ENCODE data around the gene DOK3.

DOK3 gene

DNA sequence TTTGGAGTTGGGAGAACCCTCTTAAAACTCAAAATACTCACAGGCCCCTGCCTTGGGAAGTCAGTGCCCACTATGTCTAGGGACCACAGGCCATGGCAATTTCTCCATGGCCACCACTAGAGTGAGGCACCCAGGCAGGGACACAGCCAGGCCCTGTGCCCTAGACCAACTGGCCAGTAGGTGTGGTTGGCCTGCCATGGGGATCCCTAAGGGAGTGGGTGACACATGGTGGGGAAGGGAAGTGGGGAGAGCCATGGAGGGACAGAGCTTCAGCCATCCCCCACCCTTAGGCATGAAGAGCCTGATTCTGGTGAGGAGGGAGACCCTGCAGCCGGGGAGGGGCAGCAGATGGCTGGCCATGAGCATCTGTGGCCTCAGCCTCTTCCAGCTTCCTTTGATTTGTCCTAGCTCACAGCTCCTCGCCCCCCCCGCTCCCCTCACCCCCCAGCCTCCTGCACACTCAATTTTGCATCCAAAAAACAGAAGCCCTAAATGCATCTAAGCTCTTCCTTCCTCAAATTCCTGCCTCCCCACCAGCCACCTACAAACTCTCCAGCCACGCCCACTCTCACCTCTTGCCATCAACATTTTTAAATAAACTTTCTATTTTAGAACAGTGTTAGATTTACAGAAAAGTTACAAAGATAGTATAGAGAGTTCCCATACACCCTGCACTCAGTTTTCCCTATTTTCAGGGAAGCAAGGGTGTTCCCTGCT, 34.6 kb downstream of the DOK3 start:
- Histone ChIP-seq H3F3A (ENCODE audit: insufficient read depth) (no peaks in the 10 kb centered on the region; the same call in 1 of the 2 replicates), H3K9ac (ENCODE audit: low read length) (no peak overlapping the region), H3K9me2 (replicated peaks; ENCODE audit: insufficient read depth, low read length) (no peaks in the 10 kb centered on the region), H3K79me2 (ENCODE audit: insufficient read depth, low read length) (peaks cover 13% of the 10 kb centered on the region), H3K9me3 (ENCODE audit: insufficient read depth, low read length) (no peaks in the 10 kb centered on the region), H4K20me1 (ENCODE audit: low read depth, low read length) (no peaks in the 10 kb centered on the region), H3K36me3 (ENCODE audit: low read length) (no peaks in the 10 kb centered on the region), H2AFZ (ENCODE audit: low read depth, low read length, severe bottlenecking) (no peak overlapping the region), H3K4me3 (ENCODE audit: insufficient read depth, low read length, poor library complexity, severe bottlenecking) (no peak overlapping the region), H3K27me3 (ENCODE audit: low read length) (no peaks in the 10 kb centered on the region), H3K27ac (ENCODE audit: low read depth, low read length) (no peak overlapping the region), H3K4me2 (ENCODE audit: low read depth, low read length, poor library complexity, severe bottlenecking) (no peak overlapping the region)
- no peak for TF ChIP-seq EZH2phosphoT487 (conservative IDR thresholded peaks at IDR 0.05; ENCODE audit: low read length)
- TF ChIP-seq, protein P1, sequence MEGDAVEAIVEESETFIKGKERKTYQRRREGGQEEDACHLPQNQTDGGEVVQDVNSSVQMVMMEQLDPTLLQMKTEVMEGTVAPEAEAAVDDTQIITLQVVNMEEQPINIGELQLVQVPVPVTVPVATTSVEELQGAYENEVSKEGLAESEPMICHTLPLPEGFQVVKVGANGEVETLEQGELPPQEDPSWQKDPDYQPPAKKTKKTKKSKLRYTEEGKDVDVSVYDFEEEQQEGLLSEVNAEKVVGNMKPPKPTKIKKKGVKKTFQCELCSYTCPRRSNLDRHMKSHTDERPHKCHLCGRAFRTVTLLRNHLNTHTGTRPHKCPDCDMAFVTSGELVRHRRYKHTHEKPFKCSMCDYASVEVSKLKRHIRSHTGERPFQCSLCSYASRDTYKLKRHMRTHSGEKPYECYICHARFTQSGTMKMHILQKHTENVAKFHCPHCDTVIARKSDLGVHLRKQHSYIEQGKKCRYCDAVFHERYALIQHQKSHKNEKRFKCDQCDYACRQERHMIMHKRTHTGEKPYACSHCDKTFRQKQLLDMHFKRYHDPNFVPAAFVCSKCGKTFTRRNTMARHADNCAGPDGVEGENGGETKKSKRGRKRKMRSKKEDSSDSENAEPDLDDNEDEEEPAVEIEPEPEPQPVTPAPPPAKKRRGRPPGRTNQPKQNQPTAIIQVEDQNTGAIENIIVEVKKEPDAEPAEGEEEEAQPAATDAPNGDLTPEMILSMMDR (IDR thresholded peaks at IDR 0.05; ENCODE audit: insufficient read depth, low read length, poor library complexity, severe bottlenecking): no peak

DNA sequence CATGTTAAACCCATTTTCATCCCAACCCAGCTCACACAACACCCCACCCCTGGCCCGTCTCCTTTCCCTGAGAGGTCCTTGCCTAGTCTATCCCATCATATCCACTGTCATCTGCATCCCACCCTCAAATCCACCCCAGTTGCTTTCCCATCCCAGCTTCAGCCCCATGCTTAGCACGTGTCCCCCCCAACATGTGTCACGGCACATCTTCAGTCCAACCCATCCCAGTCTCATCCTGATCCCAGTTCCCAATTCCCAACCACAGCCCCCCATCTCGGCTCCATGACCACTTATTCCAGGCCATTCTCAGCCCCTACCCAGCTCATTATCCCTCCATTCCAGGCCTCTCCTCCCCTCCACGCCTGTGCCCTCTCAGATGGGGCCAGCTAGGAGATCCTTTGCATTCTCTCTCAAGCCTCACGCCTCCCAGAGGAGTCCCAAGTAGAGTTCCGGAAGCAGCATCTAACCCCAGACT, 35.6 kb downstream of the DOK3 start:
- no peak for TF ChIP-seq EZH2phosphoT487 (conservative IDR thresholded peaks at IDR 0.05; ENCODE audit: low read length)
- TF ChIP-seq, protein P1 (IDR thresholded peaks at IDR 0.05; ENCODE audit: insufficient read depth, low read length, poor library complexity, severe bottlenecking): no peak
- Histone ChIP-seq H3K27ac (ENCODE audit: low read depth, low read length) (no peak overlapping the region), H3K4me3 (ENCODE audit: insufficient read depth, low read length, poor library complexity, severe bottlenecking) (no peak overlapping the region), H4K20me1 (ENCODE audit: low read depth, low read length) (no peaks in the 10 kb centered on the region), H3K9me3 (ENCODE audit: insufficient read depth, low read length) (no peaks in the 10 kb centered on the region), H3F3A (ENCODE audit: insufficient read depth) (no peaks in the 10 kb centered on the region; the same call in 1 of the 2 replicates), H3K9me2 (replicated peaks; ENCODE audit: insufficient read depth, low read length) (no peaks in the 10 kb centered on the region), H3K4me2 (ENCODE audit: low read depth, low read length, poor library complexity, severe bottlenecking) (no peak overlapping the region), H2AFZ (ENCODE audit: low read depth, low read length, severe bottlenecking) (no peak overlapping the region), H3K36me3 (ENCODE audit: low read length) (no peaks in the 10 kb centered on the region), H3K79me2 (ENCODE audit: insufficient read depth, low read length) (peaks cover 13% of the 10 kb centered on the region), H3K9ac (ENCODE audit: low read length) (no peak overlapping the region), H3K27me3 (ENCODE audit: low read length) (no peaks in the 10 kb centered on the region)

DNA sequence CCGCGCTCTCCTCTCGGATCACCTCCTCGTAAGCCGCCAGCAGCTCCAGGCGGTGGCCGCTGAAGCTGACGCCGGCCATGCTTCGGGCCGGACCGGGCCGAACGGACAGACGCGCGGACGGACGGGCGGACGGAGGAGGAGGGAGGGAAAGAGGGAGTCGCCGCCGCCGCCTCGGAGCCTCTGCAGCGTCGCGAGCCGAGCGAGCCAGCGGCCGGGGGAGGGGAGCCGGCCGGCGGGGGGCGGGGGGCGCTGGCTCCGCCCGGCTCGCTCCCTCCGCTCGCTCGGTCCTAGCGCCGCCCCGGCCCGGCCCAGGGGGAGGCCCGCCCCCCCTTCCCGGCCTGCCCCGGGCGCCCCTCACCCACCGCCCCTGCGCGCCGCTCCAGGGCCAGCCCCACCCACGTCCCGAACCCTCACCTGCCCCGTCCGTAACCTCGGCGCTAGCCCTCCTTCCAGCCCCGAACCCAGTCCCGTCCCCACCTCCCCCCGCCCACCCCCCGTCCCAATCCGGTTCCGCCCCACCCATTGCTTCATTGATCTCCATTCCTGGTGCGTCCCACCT, 36.1 kb downstream of the DOK3 start, which contains the start of gene DBN1:
DBN1 (minus strand) TSS at position 192 of the 559 bp plus-strand sequence; CDS start at position 79, 113 bp downstream.
- Histone ChIP-seq H3K9ac (ENCODE audit: low read length) (peak within 1 kb of the TSS; percentile 77), H2AFZ (ENCODE audit: low read depth, low read length, severe bottlenecking) (peak within 1 kb of the TSS; percentile 16), H3K4me2 (ENCODE audit: low read depth, low read length, poor library complexity, severe bottlenecking) (peak within 1 kb of the TSS; percentile 78), H3K9me2 (replicated peaks; ENCODE audit: insufficient read depth, low read length) (no peaks in the 10 kb centered on the region), H3K27me3 (ENCODE audit: low read length) (no peaks in the 10 kb centered on the region), H3F3A (ENCODE audit: insufficient read depth) (no peaks in the 10 kb centered on the region; the same call in 1 of the 2 replicates), H3K9me3 (ENCODE audit: insufficient read depth, low read length) (no peaks in the 10 kb centered on the region), H4K20me1 (ENCODE audit: low read depth, low read length) (no peaks in the 10 kb centered on the region), H3K79me2 (ENCODE audit: insufficient read depth, low read length) (peaks cover 13% of the 10 kb centered on the region), H3K4me3 (ENCODE audit: insufficient read depth, low read length, poor library complexity, severe bottlenecking) (peak within 1 kb of the TSS; percentile 75), H3K27ac (ENCODE audit: low read depth, low read length) (peak within 1 kb of the TSS; percentile 61), H3K36me3 (ENCODE audit: low read length) (no peaks in the 10 kb centered on the region)
- TF ChIP-seq, protein P1 (IDR thresholded peaks at IDR 0.05; ENCODE audit: insufficient read depth, low read length, poor library complexity, severe bottlenecking): no peak
- TF ChIP-seq EZH2phosphoT487 (conservative IDR thresholded peaks at IDR 0.05; ENCODE audit: low read length): no peak

Data from SU-DHL-6 (cell line).